Immature natural killer cell (primary cell): ENCODE results near the gene JHY. TPM values are rescaled to one million over a fixed set of nuclear protein-coding genes. Genes with fewer than 3 reads are reported as not detected.

ENCODE experiments used
- DNase-seq, 3 donors: peaks; one replicate each; pipeline ENCODE4 v3.0.0; 2022; ENCODE audit warnings: mixed read lengths in 1 of 3
- H3K27ac Mint-ChIP-seq, 6 donors: one replicate each; pipeline ENCODE4 v1.8.0; 2020; ENCODE audit warnings: mixed read lengths in 6 of 6, mild to moderate bottlenecking in 5 of 6, inconsistent platforms in 4 of 6, moderate library complexity in 3 of 6
- H3K27me3 Mint-ChIP-seq, 3 donors: one replicate each; pipeline ENCODE4 v1.8.0; 2020 to 2021; ENCODE audit warnings: low read depth in 3 of 3, mild to moderate bottlenecking in 3 of 3, mixed read lengths in 3 of 3, moderate library complexity in 3 of 3, inconsistent platforms in 1 of 3
- H3K36me3 Mint-ChIP-seq, 3 donors: one replicate each; pipeline ENCODE4 v1.8.0; 2020; ENCODE audit warnings: mixed read lengths in 3 of 3, inconsistent platforms in 2 of 3, mild to moderate bottlenecking in 2 of 3
- H3K4me1 Mint-ChIP-seq, 2 donors: one replicate each; pipeline ENCODE4 v1.8.0; 2020; ENCODE audit warnings: inconsistent platforms in 2 of 2, mild to moderate bottlenecking in 2 of 2, mixed read lengths in 2 of 2, moderate library complexity in 1 of 2
- H3K4me3 Mint-ChIP-seq, 5 donors: one replicate each; pipeline ENCODE4 v1.8.0; 2020; ENCODE audit warnings: mild to moderate bottlenecking in 5 of 5, mixed read lengths in 5 of 5, inconsistent platforms in 3 of 5, moderate library complexity in 3 of 5
- H3K9me3 Mint-ChIP-seq, 6 donors: one replicate each; pipeline ENCODE4 v1.8.0; 2020; ENCODE audit warnings: mild to moderate bottlenecking in 6 of 6, mixed read lengths in 6 of 6, inconsistent platforms in 4 of 6, moderate library complexity in 3 of 6
- polyA plus RNA-seq, 3 donors: library from polyadenylated mRNA; unstranded; fragments of 300-500 nt; fragmentation: Illumina TruSeq; gene quantifications; one replicate each; pipeline ENCODE4 v1.2.3, GENCODE V29; 2021

The JHY gene
- polyA plus RNA-seq, 3 donors from 2014 or later, result 1.6 to 3.3 (median 1.7) TPM

GRCh38 chr11:122979815-122980595 lies 97.4 kb downstream of the JHY start:
- Mint-ChIP-seq H3K27me3 (peaks cover 39 to 66% (median 40%) of the 10 kb centered on the region in 3 donors), H3K27ac (no peak overlapping the region), H3K9me3 (peaks cover 0 to 15% (median 1%) of the 10 kb centered on the region in 6 donors), H3K4me1 (peaks cover 17 to 28% of the 10 kb centered on the region in 2 donors), H3K4me3 (peak overlapping the region in 1 of 5 donors; percentile 49), H3K36me3 (peaks cover 3 to 12% (median 4%) of the 10 kb centered on the region in 3 donors)
- no peak for DNase-seq

DNA sequence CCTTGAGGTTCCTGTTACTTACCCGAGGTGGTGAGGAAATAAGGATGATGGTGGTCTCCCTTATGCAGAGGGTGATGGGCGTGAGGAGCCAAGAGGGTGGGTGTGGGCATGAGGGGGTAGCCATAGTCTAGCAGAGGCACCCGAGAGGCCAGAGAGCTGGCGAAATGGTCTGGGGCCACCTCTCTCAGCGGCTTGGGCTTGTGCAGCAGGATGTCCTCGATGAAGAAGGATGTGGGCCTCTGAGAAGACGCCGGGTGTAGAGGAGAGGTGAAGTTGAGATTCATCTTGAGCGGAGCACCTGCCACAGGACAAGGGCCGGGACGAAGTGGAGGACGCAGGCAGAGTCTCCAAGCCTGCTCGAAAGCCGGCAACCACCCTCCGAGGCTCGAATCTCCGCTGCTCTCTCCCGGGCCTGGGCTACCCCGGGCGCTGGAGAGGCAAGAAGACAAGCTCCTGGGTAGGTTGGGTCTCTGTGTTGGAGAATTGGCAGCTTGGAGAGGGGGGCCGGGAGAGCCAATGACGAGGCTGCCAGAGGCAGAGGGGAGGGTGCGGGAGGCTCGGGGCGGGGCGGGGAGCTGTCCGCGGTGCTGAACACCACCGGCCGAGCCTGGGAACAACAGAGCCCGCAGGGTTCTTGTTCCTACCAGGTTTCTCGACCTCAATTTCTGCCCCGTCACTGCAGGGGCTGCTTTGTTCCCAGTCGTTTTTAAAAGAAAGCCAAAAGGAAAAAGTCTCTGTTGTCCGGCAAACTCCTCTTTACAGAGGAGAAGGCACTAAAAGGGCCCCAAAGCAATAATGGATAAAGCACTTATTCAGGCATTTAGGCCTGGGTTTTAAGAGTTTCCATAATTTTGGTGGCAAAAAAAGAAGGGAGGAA lies 99.1 kb downstream of the JHY start, which contains the start of gene BSX:
Gene BSX (minus strand): TSS at position 447 of the 877 bp plus-strand sequence. CDS start 163 bp downstream, at position 284.
- Mint-ChIP-seq H3K4me3 (peak within 1 kb of the TSS in 1 of 5 donors; percentile 87), H3K4me1 (peaks cover 17 to 31% of the 10 kb centered on the region in 2 donors), H3K27me3 (peaks cover 32 to 62% (median 49%) of the 10 kb centered on the region in 3 donors), H3K9me3 (peaks cover 0 to 15% (median under 1%) of the 10 kb centered on the region in 6 donors), H3K27ac (no peak within 1 kb of the TSS), H3K36me3 (peaks cover 3 to 12% (median 4%) of the 10 kb centered on the region in 3 donors)
- DNase-seq, result peak; percentile 17 to 34 (median 30)

- H3K36me3 Mint-ChIP-seq, result peaks cover 3 to 8% (median 4%) of the 10 kb centered on the region in 3 donors
- peaks cover 0 to 9% (median under 1%) of the 10 kb centered on the region in 6 donors for H3K9me3 Mint-ChIP-seq
- peaks cover 13 to 31% of the 10 kb centered on the region in 2 donors for H3K4me1 Mint-ChIP-seq
- H3K27ac Mint-ChIP-seq, result no peak overlapping the region
- peak overlapping the region; percentile 80 to 89 (median 87) for H3K4me3 Mint-ChIP-seq
- peaks cover 30 to 56% (median 42%) of the 10 kb centered on the region in 3 donors for H3K27me3 Mint-ChIP-seq
- no peak for DNase-seq
These were observed 101.1 kb downstream of the JHY start for GRCh38 chr11:122983438-122984185.

GRCh38 chr11:122984186-122985011 lies 101.8 kb downstream of the JHY start:
- Mint-ChIP-seq H3K36me3 (peaks cover 3 to 8% (median 4%) of the 10 kb centered on the region in 3 donors), H3K4me3 (peak overlapping the region; percentile 80 to 89 (median 87)), H3K4me1 (peaks cover 13 to 31% of the 10 kb centered on the region in 2 donors), H3K9me3 (peaks cover 0 to 9% (median under 1%) of the 10 kb centered on the region in 6 donors), H3K27me3 (peaks cover 33 to 58% (median 42%) of the 10 kb centered on the region in 3 donors), H3K27ac (no peak overlapping the region)
- DNase-seq, result no peak

DNA sequence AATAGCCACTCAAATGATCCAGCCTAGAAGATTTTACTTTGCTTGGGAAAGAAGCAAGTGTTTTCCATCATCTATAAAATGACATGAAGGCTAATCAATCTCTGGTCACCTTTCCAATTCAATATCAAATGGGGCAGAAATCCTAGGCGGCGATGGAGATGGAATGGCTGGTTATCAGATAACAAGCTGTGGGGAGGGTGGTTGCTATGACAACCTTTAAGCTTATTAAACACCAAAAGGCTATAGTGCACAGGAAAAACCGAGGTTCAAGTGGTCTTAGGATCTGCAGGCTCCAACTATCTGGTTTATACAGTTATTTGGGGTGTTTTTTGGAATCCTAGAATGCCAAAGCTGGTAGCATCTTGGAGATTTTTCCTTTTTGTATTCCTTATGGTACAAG lies 113.0 kb downstream of the JHY start:
- DNase-seq, result no peak
- peaks cover 11 to 20% (median 17%) of the 10 kb centered on the region in 3 donors for H3K27me3 Mint-ChIP-seq
- no peaks in the 10 kb centered on the region for H3K4me1 Mint-ChIP-seq
- H3K4me3 Mint-ChIP-seq, result no peak overlapping the region
- H3K27ac Mint-ChIP-seq, result no peak overlapping the region
- no peaks in the 10 kb centered on the region for H3K9me3 Mint-ChIP-seq
- peaks cover 0 to 3% (median 0%) of the 10 kb centered on the region in 3 donors for H3K36me3 Mint-ChIP-seq

GRCh38 chr11:122998727-122999366 lies 116.3 kb downstream of the JHY start:
- no peaks in the 10 kb centered on the region for H3K9me3 Mint-ChIP-seq
- no peaks in the 10 kb centered on the region for H3K4me1 Mint-ChIP-seq
- peaks cover 0 to 3% (median 0%) of the 10 kb centered on the region in 3 donors for H3K36me3 Mint-ChIP-seq
- no peak overlapping the region for H3K27ac Mint-ChIP-seq
- no peak overlapping the region for H3K4me3 Mint-ChIP-seq
- peaks cover 10 to 17% (median 11%) of the 10 kb centered on the region in 3 donors for H3K27me3 Mint-ChIP-seq
- DNase-seq, result no peak

- no peak overlapping the region for H3K27ac Mint-ChIP-seq
- H3K4me3 Mint-ChIP-seq, result no peak overlapping the region
- H3K36me3 Mint-ChIP-seq, result peaks cover 0 to 3% (median 0%) of the 10 kb centered on the region in 3 donors
- peaks cover 6 to 16% (median 8%) of the 10 kb centered on the region in 3 donors for H3K27me3 Mint-ChIP-seq
- H3K4me1 Mint-ChIP-seq, result no peaks in the 10 kb centered on the region
- no peaks in the 10 kb centered on the region for H3K9me3 Mint-ChIP-seq
- DNase-seq, result no peak
These were observed 118.2 kb downstream of the JHY start for GRCh38 chr11:123000721-123001120.

- Mint-ChIP-seq H3K4me3 (no peak overlapping the region), H3K9me3 (no peaks in the 10 kb centered on the region), H3K27ac (no peak overlapping the region), H3K4me1 (no peaks in the 10 kb centered on the region), H3K36me3 (no peaks in the 10 kb centered on the region), H3K27me3 (peaks cover 0 to 11% (median 7%) of the 10 kb centered on the region in 3 donors)
- DNase-seq, result no peak
These were observed 124.4 kb downstream of the JHY start for GRCh38 chr11:123006860-123007542.

Other genes starting within 250 kb of the JHY start
- 10 to 100 TPM in 1 of 3 donors, 1 to 10 TPM in 2; 7.5 to 17.5 (median 9.6) TPM for gene UBASH3B, start 227.0 kb upstream of the JHY start, polyA plus RNA-seq
- 10 to 100 TPM; 11.2 to 34.9 (median 23.8) TPM for gene CRTAM, start 44.3 kb upstream of the JHY start, polyA plus RNA-seq
- gene BSX, start 99.1 kb downstream of the JHY start, polyA plus RNA-seq, result not detected
- 1,000 to 10,000 TPM in 1 of 3 donors, 100 to 1,000 TPM in 2; 797 to 1,150 (median 908) TPM for gene HSPA8, start 179.4 kb downstream of the JHY start, polyA plus RNA-seq